ENCODE measurements around the gene TFDP3.

GRCh38 chrX:133229361-133229760 lies 11.2 kb upstream of the TFDP3 start:
- TF ChIP-seq, protein P1, sequence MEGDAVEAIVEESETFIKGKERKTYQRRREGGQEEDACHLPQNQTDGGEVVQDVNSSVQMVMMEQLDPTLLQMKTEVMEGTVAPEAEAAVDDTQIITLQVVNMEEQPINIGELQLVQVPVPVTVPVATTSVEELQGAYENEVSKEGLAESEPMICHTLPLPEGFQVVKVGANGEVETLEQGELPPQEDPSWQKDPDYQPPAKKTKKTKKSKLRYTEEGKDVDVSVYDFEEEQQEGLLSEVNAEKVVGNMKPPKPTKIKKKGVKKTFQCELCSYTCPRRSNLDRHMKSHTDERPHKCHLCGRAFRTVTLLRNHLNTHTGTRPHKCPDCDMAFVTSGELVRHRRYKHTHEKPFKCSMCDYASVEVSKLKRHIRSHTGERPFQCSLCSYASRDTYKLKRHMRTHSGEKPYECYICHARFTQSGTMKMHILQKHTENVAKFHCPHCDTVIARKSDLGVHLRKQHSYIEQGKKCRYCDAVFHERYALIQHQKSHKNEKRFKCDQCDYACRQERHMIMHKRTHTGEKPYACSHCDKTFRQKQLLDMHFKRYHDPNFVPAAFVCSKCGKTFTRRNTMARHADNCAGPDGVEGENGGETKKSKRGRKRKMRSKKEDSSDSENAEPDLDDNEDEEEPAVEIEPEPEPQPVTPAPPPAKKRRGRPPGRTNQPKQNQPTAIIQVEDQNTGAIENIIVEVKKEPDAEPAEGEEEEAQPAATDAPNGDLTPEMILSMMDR (IDR thresholded peaks at IDR 0.05 in 4 of 5, conservative IDR thresholded peaks at IDR 0.05 in 1 of 5), result no peak
- TF ChIP-seq POLR2A (IDR thresholded peaks at IDR 0.05), result no peak
